DND-41 (cell line): ENCODE measurements around the gene EPC1.
"Not testable (repeated sequence)": the region's sequence is repeated elsewhere in the genome, so short reads cannot be mapped to it uniquely, and the experiment has no call there.

Source experiments
- ATAC-seq: fragments of 200-7000 bp; cut with Tn5 transposase; 3 replicates; pipeline ENCODE4 v1.9.1; 2021; ENCODE audit warnings: low read depth; ENCODE audit not compliant: insufficient read depth
- DNase-seq: peaks from one replicate; pipeline ENCODE4 v3.0.0-alpha.2; 2020
- H2AFZ ChIP-seq: 2 replicates; pipeline ENCODE4 v1.6.0; 2012; ENCODE audit warnings: low read depth, low read length
- H3K27ac ChIP-seq: 2 replicates; pipeline ENCODE4 v1.5.1; 2012; ENCODE audit warnings: low read length, inconsistent platforms
- H3K27me3 ChIP-seq: fragments of 200-600 bp; sonication (generic); 2 replicates; pipeline ENCODE4 v1.6.0; 2012; ENCODE audit warnings: low read length, mild to moderate bottlenecking, inconsistent platforms; ENCODE audit not compliant: insufficient read depth, poor library complexity
- H3K36me3 ChIP-seq: 2 replicates; pipeline ENCODE4 v1.5.1; 2012; ENCODE audit warnings: low read length, inconsistent platforms; ENCODE audit not compliant: insufficient read depth
- H3K4me1 ChIP-seq: 2 replicates; pipeline ENCODE4 v1.5.1; 2012; ENCODE audit warnings: mild to moderate bottlenecking, low read length; ENCODE audit not compliant: insufficient read depth
- H3K4me2 ChIP-seq: 2 replicates; pipeline ENCODE4 v1.6.0; 2012; ENCODE audit warnings: mild to moderate bottlenecking, moderate library complexity, low read length, inconsistent platforms; ENCODE audit not compliant: insufficient read depth
- H3K4me3 ChIP-seq, 2 experiments: fragments of 200-600 bp in 1 of 2; shearing (Covaris generic) in 1 of 2; 2 replicates each; pipeline ENCODE4 v1.5.1; 2012 to 2016; ENCODE audit warnings: inconsistent platforms in 2 of 2, low read length in 2 of 2, mild to moderate bottlenecking in 2 of 2, low read depth in 1 of 2, moderate library complexity in 1 of 2
- H3K79me2 ChIP-seq: 2 replicates; pipeline ENCODE4 v1.6.0; 2012; ENCODE audit warnings: low read length, inconsistent platforms; ENCODE audit not compliant: insufficient read depth
- H3K9ac ChIP-seq: 2 replicates; pipeline ENCODE4 v1.6.0; 2012; ENCODE audit warnings: low read depth, mild to moderate bottlenecking, inconsistent platforms, low read length, moderate library complexity
- H3K9me3 ChIP-seq: 2 replicates; pipeline ENCODE4 v1.5.1; 2012; ENCODE audit warnings: low read length, moderate library complexity, mild to moderate bottlenecking, inconsistent platforms; ENCODE audit not compliant: insufficient read depth, severe bottlenecking
- H4K20me1 ChIP-seq: 2 replicates; pipeline ENCODE4 v1.6.0; 2012; ENCODE audit warnings: low read length; ENCODE audit not compliant: insufficient read depth
- CTCF ChIP-seq: IDR thresholded peaks from 2 replicates; pipeline ENCODE4 v1.5.1; 2012; ENCODE audit warnings: borderline replicate concordance, low read length, moderate library complexity, mild to moderate bottlenecking; ENCODE audit not compliant: poor library complexity, severe bottlenecking; ENCODE audit errors: extremely low read depth
- EZH2 ChIP-seq: IDR thresholded peaks from 3 replicates; pipeline ENCODE4 v1.6.1; 2012; ENCODE audit warnings: borderline replicate concordance, low read depth, mild to moderate bottlenecking, moderate library complexity, low read length, inconsistent platforms; ENCODE audit not compliant: severe bottlenecking

Gene EPC1

GRCh38 chr10:32346551-32347362 is at the start of gene EPC1:
Gene EPC1 (minus strand): TSS chr10:32347158. CDS start chr10:32346915, 243 bp downstream.
- Histone ChIP-seq H3K27me3 (no peaks in the 10 kb centered on the region), H3K4me1 (peaks cover 41% of the 10 kb centered on the region), H3K4me2 (peak within 1 kb of the TSS; percentile 86), H3K9ac (peak within 1 kb of the TSS; percentile 100), H3K27ac (peak within 1 kb of the TSS; percentile 100), H2AFZ (peak within 1 kb of the TSS; percentile 92), H4K20me1 (peaks cover 20% of the 10 kb centered on the region), H3K79me2 (peaks cover 82% of the 10 kb centered on the region), H3K9me3 (no peaks in the 10 kb centered on the region), H3K36me3 (peaks cover 32% of the 10 kb centered on the region), H3K4me3 (peak within 1 kb of the TSS; percentile 86 to 87)
- ATAC-seq (peak; percentile 76), DNase-seq (peak; percentile 90)
- peak; percentile 2 for TF ChIP-seq CTCF
- no peak for TF ChIP-seq EZH2

- Histone ChIP-seq H3K36me3 (no peaks in the 10 kb centered on the region), H3K4me2 (no peak overlapping the region), H3K27me3 (no peaks in the 10 kb centered on the region), H3K9me3 (no peaks in the 10 kb centered on the region), H4K20me1 (no peaks in the 10 kb centered on the region), H2AFZ (peak overlapping the region; percentile 7; the same call in 1 of the 2 replicates), H3K4me1 (no peaks in the 10 kb centered on the region), H3K4me3 (no peak overlapping the region), H3K27ac (no peak overlapping the region), H3K79me2 (no peaks in the 10 kb centered on the region), H3K9ac (no peak overlapping the region)
- ATAC-seq (no peak), DNase-seq (no peak)
- no peak for TF ChIP-seq CTCF
- TF ChIP-seq EZH2: no peak
Observed at GRCh38 chr10:32393911-32394310, 47.0 kb upstream of the EPC1 start.

- not testable (repeated sequence) for H2AFZ ChIP-seq, H3K9me3 ChIP-seq, H3K4me1 ChIP-seq, H3K4me2 ChIP-seq, H3K4me3 ChIP-seq, H3K27ac ChIP-seq, H4K20me1 ChIP-seq, H3K36me3 ChIP-seq, H3K27me3 ChIP-seq, ATAC-seq, H3K79me2 ChIP-seq, H3K9ac ChIP-seq, DNase-seq
Observed at GRCh38 chr10:32392284-32392683, 45.3 kb upstream of the EPC1 start.

GRCh38 chr10:32390193-32390592 is 43.2 kb upstream of the EPC1 start:
- H2AFZ ChIP-seq: 0 out of 2 replicates have a peak overlapping the region, but pooled peaks have one; percentile 11
- TF ChIP-seq EZH2: no peak
- TF ChIP-seq CTCF: no peak
- peaks cover 12% of the 10 kb centered on the region for H3K4me1 ChIP-seq

More at GRCh38 chr10:32390193-32390592, 43.2 kb upstream of the EPC1 start:
- H3K27ac ChIP-seq: no peak overlapping the region
- no peaks in the 10 kb centered on the region for H3K9me3 ChIP-seq
- H3K4me2 ChIP-seq: no peak overlapping the region
- no peaks in the 10 kb centered on the region for H4K20me1 ChIP-seq
- no peak overlapping the region for H3K4me3 ChIP-seq
- H3K36me3 ChIP-seq: no peaks in the 10 kb centered on the region
- H3K27me3 ChIP-seq: no peaks in the 10 kb centered on the region
- H3K9ac ChIP-seq: no peak overlapping the region
- no peak for ATAC-seq
- no peak for DNase-seq
- no peaks in the 10 kb centered on the region for H3K79me2 ChIP-seq
